ENCODE results near the gene PPP1R13B. TPM values are rescaled to one million over a fixed set of nuclear protein-coding genes. Genes with fewer than 3 reads are reported as not detected.

The PPP1R13B gene
- polyA plus RNA-seq, 1 donor (not counting 4 experiments of a cell fraction or from before 2014, with no cell fraction given): 7.7 TPM

DNA sequence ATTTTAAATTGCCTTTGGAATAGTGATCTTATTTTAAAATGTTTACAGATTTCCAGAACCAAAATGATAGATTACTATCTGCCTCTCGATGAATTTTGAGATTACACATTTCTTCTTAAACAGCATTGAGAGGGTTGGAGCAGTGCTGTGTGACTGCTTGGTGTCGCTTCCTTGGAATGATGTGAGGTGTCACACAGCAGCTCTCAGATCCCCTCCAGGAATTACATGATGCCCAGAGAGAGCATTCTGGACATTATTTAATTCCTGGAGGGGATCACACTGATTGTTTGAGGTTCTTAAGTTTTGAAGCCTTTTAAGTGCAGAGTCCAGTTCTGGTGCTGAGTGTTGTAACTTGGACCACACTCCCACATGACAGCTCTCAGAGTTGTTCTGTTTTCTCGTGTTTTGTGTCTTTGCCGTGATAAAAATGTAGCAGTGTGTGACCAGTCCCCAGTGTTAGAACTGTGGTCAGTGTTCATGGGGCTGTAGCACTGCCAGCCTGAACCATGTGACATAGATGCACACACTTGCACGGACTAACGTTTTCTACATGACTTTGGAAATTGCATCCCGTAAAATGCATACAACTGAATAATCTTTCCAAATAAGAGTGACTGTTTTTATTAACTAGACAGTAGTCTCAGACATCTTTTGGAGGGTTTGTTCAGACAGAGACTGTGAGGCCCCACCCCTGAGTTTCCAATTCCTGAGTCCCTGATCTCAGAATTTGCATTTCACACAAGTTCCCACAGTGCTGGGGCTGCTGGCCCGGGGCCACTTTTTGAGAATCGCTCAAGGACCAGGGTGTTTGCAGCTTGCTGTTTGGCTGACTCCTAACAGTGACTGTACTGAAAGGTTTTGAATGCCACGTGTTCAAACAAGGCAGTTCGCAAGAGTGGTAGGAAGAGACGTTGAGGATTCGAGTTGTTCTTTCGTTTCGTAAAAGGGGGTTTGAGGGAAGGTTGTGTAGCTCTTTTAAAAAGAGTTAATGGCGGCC lies 158.2 kb downstream of the PPP1R13B start:
- Histone ChIP-seq H3K36me3 (ENCODE audit: control insufficient read depth in 2 of 2, extremely low read depth in 1 of 2, insufficient read depth in 2 of 2, low read length in 2 of 2) (peaks cover 33 to 52% of the 10 kb centered on the region in 2 experiments), H3K79me2 (ENCODE audit: control insufficient read depth, insufficient read depth, low read length) (peaks cover 7% of the 10 kb centered on the region), H2AFZ (ENCODE audit: control insufficient read depth, low read length) (no peak overlapping the region), H3K4me3 (ENCODE audit: control insufficient read depth in 2 of 3, extremely low read depth in 1 of 3, insufficient read depth in 2 of 3, low read depth in 1 of 3, low read length in 3 of 3) (peak overlapping the region in 1 of 3 experiments; percentile 5), H3K9me3 (ENCODE audit: control insufficient read depth, low read depth, low read length) (no peaks in the 10 kb centered on the region), H3K9me1 (ENCODE audit: control insufficient read depth, extremely low read depth, insufficient read depth, low read length) (no peaks in the 10 kb centered on the region), H3K4me2 (ENCODE audit: control insufficient read depth, extremely low read depth, insufficient read depth, low read depth, low read length) (peak overlapping the region; percentile 40), H4K20me1 (ENCODE audit: control insufficient read depth, extremely low read depth, insufficient read depth, low read length) (peaks cover 21% of the 10 kb centered on the region), H3K27me3 (ENCODE audit: control insufficient read depth, extremely low read depth, insufficient read depth, low read length) (no peaks in the 10 kb centered on the region), H3K9ac (ENCODE audit: control insufficient read depth, extremely low read depth, insufficient read depth, low read length) (peak overlapping the region; percentile 24), H3K4me1 (ENCODE audit: control insufficient read depth, extremely low read depth, insufficient read depth, low read length) (peaks cover 22% of the 10 kb centered on the region), H3K27ac (ENCODE audit: control insufficient read depth, insufficient read depth, low read length) (peak overlapping the region; percentile 28)
- dilution Hi-C loops (cut with MboI; ENCODE audit: extremely low pct_ligation_motif_present, low sequenced_read_pairs): no loop called here
- FAIRE-seq: no peak
- TF ChIP-seq, protein P1, sequence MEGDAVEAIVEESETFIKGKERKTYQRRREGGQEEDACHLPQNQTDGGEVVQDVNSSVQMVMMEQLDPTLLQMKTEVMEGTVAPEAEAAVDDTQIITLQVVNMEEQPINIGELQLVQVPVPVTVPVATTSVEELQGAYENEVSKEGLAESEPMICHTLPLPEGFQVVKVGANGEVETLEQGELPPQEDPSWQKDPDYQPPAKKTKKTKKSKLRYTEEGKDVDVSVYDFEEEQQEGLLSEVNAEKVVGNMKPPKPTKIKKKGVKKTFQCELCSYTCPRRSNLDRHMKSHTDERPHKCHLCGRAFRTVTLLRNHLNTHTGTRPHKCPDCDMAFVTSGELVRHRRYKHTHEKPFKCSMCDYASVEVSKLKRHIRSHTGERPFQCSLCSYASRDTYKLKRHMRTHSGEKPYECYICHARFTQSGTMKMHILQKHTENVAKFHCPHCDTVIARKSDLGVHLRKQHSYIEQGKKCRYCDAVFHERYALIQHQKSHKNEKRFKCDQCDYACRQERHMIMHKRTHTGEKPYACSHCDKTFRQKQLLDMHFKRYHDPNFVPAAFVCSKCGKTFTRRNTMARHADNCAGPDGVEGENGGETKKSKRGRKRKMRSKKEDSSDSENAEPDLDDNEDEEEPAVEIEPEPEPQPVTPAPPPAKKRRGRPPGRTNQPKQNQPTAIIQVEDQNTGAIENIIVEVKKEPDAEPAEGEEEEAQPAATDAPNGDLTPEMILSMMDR (optimal IDR thresholded peaks at IDR 0.05 in 1 of 3, IDR thresholded peaks at IDR 0.05 in 1 of 3, conservative IDR thresholded peaks at IDR 0.05 in 1 of 3; ENCODE audit: extremely low read depth in 1 of 3, insufficient read depth in 2 of 3, low read length in 3 of 3): no peak
- TF ChIP-seq EZH2 (IDR thresholded peaks at IDR 0.05; ENCODE audit: low read length): no peak
- DNase-seq (ENCODE audit: low read depth, low spot score): no peak

- no peak overlapping the region for H3K4me2 ChIP-seq (ENCODE audit: control insufficient read depth, extremely low read depth, insufficient read depth, low read depth, low read length)
- TF ChIP-seq, protein P1 (optimal IDR thresholded peaks at IDR 0.05 in 1 of 3, IDR thresholded peaks at IDR 0.05 in 1 of 3, conservative IDR thresholded peaks at IDR 0.05 in 1 of 3; ENCODE audit: extremely low read depth in 1 of 3, insufficient read depth in 2 of 3, low read length in 3 of 3): no peak
- TF ChIP-seq EZH2 (IDR thresholded peaks at IDR 0.05; ENCODE audit: low read length): no peak
- H3K4me3 ChIP-seq (ENCODE audit: control insufficient read depth in 2 of 3, extremely low read depth in 1 of 3, insufficient read depth in 2 of 3, low read depth in 1 of 3, low read length in 3 of 3): no peak overlapping the region
- FAIRE-seq: no peak
- H4K20me1 ChIP-seq (ENCODE audit: control insufficient read depth, extremely low read depth, insufficient read depth, low read length): peaks cover 16% of the 10 kb centered on the region
- dilution Hi-C loops (cut with MboI; ENCODE audit: extremely low pct_ligation_motif_present, low sequenced_read_pairs): no loop called here
- H3K9me1 ChIP-seq (ENCODE audit: control insufficient read depth, extremely low read depth, insufficient read depth, low read length): no peaks in the 10 kb centered on the region
- H3K36me3 ChIP-seq (ENCODE audit: control insufficient read depth in 2 of 2, extremely low read depth in 1 of 2, insufficient read depth in 2 of 2, low read length in 2 of 2): peaks cover 33 to 45% of the 10 kb centered on the region in 2 experiments
- no peak overlapping the region for H3K27ac ChIP-seq (ENCODE audit: control insufficient read depth, insufficient read depth, low read length)
- no peak for DNase-seq (ENCODE audit: low read depth, low spot score)
- H3K9ac ChIP-seq (ENCODE audit: control insufficient read depth, extremely low read depth, insufficient read depth, low read length): no peak overlapping the region
- H3K79me2 ChIP-seq (ENCODE audit: control insufficient read depth, insufficient read depth, low read length): peaks cover 7% of the 10 kb centered on the region
- no peaks in the 10 kb centered on the region for H3K9me3 ChIP-seq (ENCODE audit: control insufficient read depth, low read depth, low read length)
- H3K4me1 ChIP-seq (ENCODE audit: control insufficient read depth, extremely low read depth, insufficient read depth, low read length): peaks cover 17% of the 10 kb centered on the region
- H3K27me3 ChIP-seq (ENCODE audit: control insufficient read depth, extremely low read depth, insufficient read depth, low read length): no peaks in the 10 kb centered on the region
- H2AFZ ChIP-seq (ENCODE audit: control insufficient read depth, low read length): no peak overlapping the region
These were observed 158.9 kb downstream of the PPP1R13B start for GRCh38 chr14:103688441-103688840.
